Nephron (organoid): ENCODE measurements around the gene STEAP3.

ENCODE experiments used
- H3K27ac Mint-ChIP-seq, 3 experiments: 2 replicates each; pipeline ENCODE4 v1.8.0; 2020; ENCODE audit warnings: mixed read lengths in 3 of 3, mild to moderate bottlenecking in 2 of 3, moderate library complexity in 1 of 3
- H3K27me3 Mint-ChIP-seq: 2 replicates; pipeline ENCODE4 v1.8.0; 2021; ENCODE audit warnings: low read depth, mild to moderate bottlenecking, moderate library complexity, mixed read lengths
- H3K36me3 Mint-ChIP-seq: 2 replicates; pipeline ENCODE4 v1.8.0; 2020; ENCODE audit warnings: low read depth, mixed read lengths
- H3K4me1 Mint-ChIP-seq: 2 replicates; pipeline ENCODE4 v1.8.0; 2020; ENCODE audit warnings: mixed read lengths
- H3K4me3 Mint-ChIP-seq, 3 experiments: 2 replicates each; pipeline ENCODE4 v1.8.0; 2020; ENCODE audit warnings: mild to moderate bottlenecking in 3 of 3, mixed read lengths in 3 of 3, moderate library complexity in 2 of 3
- H3K9me3 Mint-ChIP-seq: 2 replicates; pipeline ENCODE4 v1.8.0; 2020; ENCODE audit warnings: mixed read lengths
- CTCF ChIP-seq, 3 experiments: fragments of 200-600 bp; sonication (generic); IDR thresholded peaks; one replicate each; pipeline ENCODE4 v1.5.0; 2021; ENCODE audit warnings: antibody characterized with exemption in 3 of 3; ENCODE audit not compliant: unreplicated experiment in 3 of 3

The STEAP3 gene

GRCh38 chr2:119177838-119178190 is 45.8 kb upstream of the STEAP3 start:
- Mint-ChIP-seq H3K27ac (no peak overlapping the region), H3K9me3 (no peaks in the 10 kb centered on the region), H3K4me3 (no peak overlapping the region), H3K27me3 (peaks cover 26% of the 10 kb centered on the region), H3K36me3 (no peaks in the 10 kb centered on the region), H3K4me1 (peaks cover 5% of the 10 kb centered on the region)
- TF ChIP-seq CTCF (IDR thresholded peaks at IDR 0.05; ENCODE audit: unreplicated experiment in 3 of 3): no peak

DNA sequence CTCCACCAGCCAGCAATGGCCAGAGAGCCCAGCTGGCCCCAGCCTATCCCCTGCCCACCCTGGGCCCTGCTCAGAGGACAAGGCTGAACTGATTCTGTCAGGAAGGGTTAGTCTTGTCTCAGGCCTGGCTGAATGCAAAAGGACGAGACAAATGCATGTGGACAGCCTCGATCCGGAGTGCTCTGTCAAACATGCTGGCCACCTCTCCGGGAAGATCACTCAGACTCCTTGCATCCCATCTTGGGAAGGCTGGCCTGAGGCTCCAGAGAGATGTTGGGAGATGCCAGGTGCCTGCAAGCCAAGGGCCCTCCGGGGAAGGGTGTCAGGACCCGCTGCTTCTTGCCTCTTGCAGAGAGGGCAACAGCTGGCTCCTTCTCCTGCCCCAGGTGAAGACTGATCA is 44.9 kb upstream of the STEAP3 start:
- Mint-ChIP-seq H3K27me3 (peaks cover 26% of the 10 kb centered on the region), H3K36me3 (no peaks in the 10 kb centered on the region)

GRCh38 chr2:119179202-119179601 is 44.4 kb upstream of the STEAP3 start:
- H3K27me3 Mint-ChIP-seq: peaks cover 28% of the 10 kb centered on the region

More for the DNA sequence above, 44.9 kb upstream of the STEAP3 start:
- H3K9me3 Mint-ChIP-seq: no peaks in the 10 kb centered on the region
- H3K4me1 Mint-ChIP-seq: peaks cover 5% of the 10 kb centered on the region
- TF ChIP-seq CTCF (IDR thresholded peaks at IDR 0.05; ENCODE audit: unreplicated experiment in 3 of 3): no peak
- no peak overlapping the region for H3K4me3 Mint-ChIP-seq
- no peak overlapping the region for H3K27ac Mint-ChIP-seq

DNA sequence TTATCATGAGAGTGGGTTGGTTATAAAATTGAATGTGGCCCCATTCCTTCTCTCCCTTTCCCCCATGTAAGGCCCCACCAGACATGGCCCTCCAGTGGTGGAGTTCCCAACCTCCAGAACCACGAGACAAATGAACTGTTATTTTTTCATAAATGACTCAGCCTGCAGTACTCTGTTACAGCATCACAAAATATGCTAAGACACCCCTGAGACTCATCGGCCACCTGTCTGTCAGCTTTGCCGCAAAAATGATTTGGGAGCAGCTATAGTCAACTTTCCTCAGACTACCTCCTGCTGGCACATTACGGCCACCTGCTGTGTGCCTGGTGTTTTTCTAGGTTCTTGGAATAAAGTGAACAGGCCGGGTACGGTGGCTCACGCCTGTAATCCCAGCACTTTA is 43.6 kb upstream of the STEAP3 start:
- peaks cover 5% of the 10 kb centered on the region for H3K4me1 Mint-ChIP-seq

More at GRCh38 chr2:119179202-119179601, 44.4 kb upstream of the STEAP3 start:
- H3K36me3 Mint-ChIP-seq: no peaks in the 10 kb centered on the region
- H3K27ac Mint-ChIP-seq: no peak overlapping the region
- H3K4me1 Mint-ChIP-seq: peaks cover 5% of the 10 kb centered on the region
- no peak overlapping the region for H3K4me3 Mint-ChIP-seq
- H3K9me3 Mint-ChIP-seq: no peaks in the 10 kb centered on the region
- TF ChIP-seq CTCF (IDR thresholded peaks at IDR 0.05; ENCODE audit: unreplicated experiment in 3 of 3): no peak

GRCh38 chr2:119180892-119181291 is 42.7 kb upstream of the STEAP3 start:
- Mint-ChIP-seq H3K9me3 (no peaks in the 10 kb centered on the region), H3K4me3 (no peak overlapping the region), H3K4me1 (peaks cover 5% of the 10 kb centered on the region), H3K36me3 (no peaks in the 10 kb centered on the region), H3K27me3 (peaks cover 30% of the 10 kb centered on the region), H3K27ac (no peak overlapping the region)
- TF ChIP-seq CTCF (IDR thresholded peaks at IDR 0.05; ENCODE audit: unreplicated experiment in 3 of 3): no peak

More for the DNA sequence above, 43.6 kb upstream of the STEAP3 start:
- Mint-ChIP-seq H3K9me3 (no peaks in the 10 kb centered on the region), H3K27ac (no peak overlapping the region), H3K27me3 (peaks cover 26% of the 10 kb centered on the region), H3K36me3 (no peaks in the 10 kb centered on the region), H3K4me3 (no peak overlapping the region)
- no peak for TF ChIP-seq CTCF (IDR thresholded peaks at IDR 0.05; ENCODE audit: unreplicated experiment in 3 of 3)

GRCh38 chr2:119181391-119181790 is 42.2 kb upstream of the STEAP3 start:
- H3K4me3 Mint-ChIP-seq: no peak overlapping the region
- no peaks in the 10 kb centered on the region for H3K9me3 Mint-ChIP-seq
- no peaks in the 10 kb centered on the region for H3K36me3 Mint-ChIP-seq
- TF ChIP-seq CTCF (IDR thresholded peaks at IDR 0.05; ENCODE audit: unreplicated experiment in 3 of 3): no peak
- no peak overlapping the region for H3K27ac Mint-ChIP-seq
- peaks cover 5% of the 10 kb centered on the region for H3K4me1 Mint-ChIP-seq
- peaks cover 31% of the 10 kb centered on the region for H3K27me3 Mint-ChIP-seq
